Measurements from ENCODE around the gene BCKDHB. TPM values are rescaled to one million over a fixed set of nuclear protein-coding genes. Genes with fewer than 3 reads are reported as not detected.
"Not testable (repeated sequence)": the region's sequence is repeated elsewhere in the genome, so short reads cannot be mapped to it uniquely, and the experiment has no call there.

Gene BCKDHB
- total RNA-seq, 1 experiment from 2014 or later = 17.7 TPM

DNA sequence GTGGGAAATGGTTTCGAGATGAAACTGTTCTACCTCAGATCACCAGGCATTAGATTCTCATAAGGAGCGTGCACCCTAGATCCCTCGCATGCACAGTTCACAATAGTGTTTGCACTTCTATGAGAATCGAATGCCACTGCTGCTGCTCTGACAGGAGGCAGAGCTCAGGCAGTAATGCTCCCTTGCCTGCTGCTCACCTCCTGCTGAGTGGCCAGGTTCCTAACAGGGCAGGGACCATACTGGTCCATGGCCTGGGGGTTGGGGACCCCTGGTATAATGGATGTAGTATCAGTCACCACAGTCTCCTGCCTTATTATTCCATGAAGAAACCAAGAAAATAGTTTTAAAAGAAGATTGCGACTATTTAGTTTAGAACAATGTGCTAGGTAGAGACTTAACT lies 127.5 kb downstream of the BCKDHB start:
- no peak for TF ChIP-seq CTCF (IDR thresholded peaks at IDR 0.05; ENCODE audit: unreplicated experiment)
- Mint-ChIP-seq H3K27ac (ENCODE audit: low read depth, unreplicated experiment) (no peak overlapping the region), H3K4me3 (ENCODE audit: unreplicated experiment) (no peak overlapping the region), H3K27me3 (ENCODE audit: insufficient read depth, unreplicated experiment) (no peaks in the 10 kb centered on the region), H3K9me3 (ENCODE audit: unreplicated experiment) (no peaks in the 10 kb centered on the region), H3K36me3 (ENCODE audit: insufficient read depth, unreplicated experiment) (no peaks in the 10 kb centered on the region), H3K4me1 (ENCODE audit: insufficient read depth, unreplicated experiment) (peaks cover 6% of the 10 kb centered on the region)
- DNase-seq (ENCODE audit: unreplicated experiment) = no peak
- POLR2A ChIA-PET = no interaction called here
- no TSS peak for BruUV-seq (replicated peaks)
- CTCF ChIA-PET = interaction anchor here (0.7 kb wide), 1 partner anchor 508 kb away, joined by 3 read pairs; no protein-coding TSS in a partner anchor
- intact Hi-C loops (cut with micrococcal nuclease) = no loop called here

- CTCF ChIA-PET = interaction anchor here (0.5 kb wide), 1 partner anchor 83 kb away, joined by 4 read pairs; no protein-coding TSS in a partner anchor
These were observed 127.9 kb downstream of the BCKDHB start for GRCh38 chr6:80234401-80234800.

DNA sequence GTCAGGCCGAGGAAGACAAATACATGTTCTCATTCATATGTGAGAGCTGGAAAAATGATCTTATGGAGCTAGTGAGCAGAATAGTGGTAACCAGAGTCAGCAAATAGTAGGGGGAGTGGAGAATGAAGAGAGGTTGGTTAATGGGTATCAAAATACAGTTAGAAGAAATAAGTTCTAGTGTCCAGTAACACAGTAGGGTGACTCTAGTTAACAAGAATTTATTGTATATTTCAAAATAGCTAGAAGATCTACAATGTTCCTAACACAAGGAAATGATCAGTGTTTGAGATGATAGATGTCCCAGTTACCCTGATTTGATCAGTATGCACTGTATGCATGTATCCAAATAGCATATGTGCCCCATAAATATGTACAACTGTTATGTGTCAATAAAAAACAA lies 128.4 kb downstream of the BCKDHB start:
- Mint-ChIP-seq H3K4me1 (ENCODE audit: insufficient read depth, unreplicated experiment) (peaks cover 6% of the 10 kb centered on the region), H3K27ac (ENCODE audit: low read depth, unreplicated experiment) (no peak overlapping the region), H3K4me3 (ENCODE audit: unreplicated experiment) (no peak overlapping the region), H3K27me3 (ENCODE audit: insufficient read depth, unreplicated experiment) (no peaks in the 10 kb centered on the region), H3K9me3 (ENCODE audit: unreplicated experiment) (no peaks in the 10 kb centered on the region), H3K36me3 (ENCODE audit: insufficient read depth, unreplicated experiment) (no peaks in the 10 kb centered on the region)
- intact Hi-C loops (cut with micrococcal nuclease) = no loop called here
- no TSS peak for BruUV-seq (replicated peaks)
- ChIA-PET CTCF (interaction anchor here (0.5 to 1.5 kb wide), 2 partner anchors 21 to 84 kb away, joined by 4 to 6 read pairs; no protein-coding TSS in a partner anchor), POLR2A (no interaction called here)
- no peak for TF ChIP-seq CTCF (IDR thresholded peaks at IDR 0.05; ENCODE audit: unreplicated experiment)
- DNase-seq (ENCODE audit: unreplicated experiment) = no peak

More at GRCh38 chr6:80234401-80234800, 127.9 kb downstream of the BCKDHB start:
- no TSS peak for BruUV-seq (replicated peaks)
- no peak for DNase-seq (ENCODE audit: unreplicated experiment)
- H3K4me1 Mint-ChIP-seq (ENCODE audit: insufficient read depth, unreplicated experiment) = peaks cover 6% of the 10 kb centered on the region
- H3K27ac Mint-ChIP-seq (ENCODE audit: low read depth, unreplicated experiment) = no peak overlapping the region
- POLR2A ChIA-PET = no interaction called here
- H3K9me3 Mint-ChIP-seq (ENCODE audit: unreplicated experiment) = no peaks in the 10 kb centered on the region
- H3K36me3 Mint-ChIP-seq (ENCODE audit: insufficient read depth, unreplicated experiment) = no peaks in the 10 kb centered on the region
- no peak overlapping the region for H3K4me3 Mint-ChIP-seq (ENCODE audit: unreplicated experiment)
- no peaks in the 10 kb centered on the region for H3K27me3 Mint-ChIP-seq (ENCODE audit: insufficient read depth, unreplicated experiment)
- no peak for TF ChIP-seq CTCF (IDR thresholded peaks at IDR 0.05; ENCODE audit: unreplicated experiment)
- intact Hi-C loops (cut with micrococcal nuclease) = no loop called here

GRCh38 chr6:80235647-80236046 lies 129.2 kb downstream of the BCKDHB start:
- intact Hi-C loops (cut with micrococcal nuclease) = no loop called here
- Mint-ChIP-seq H3K27me3 (ENCODE audit: insufficient read depth, unreplicated experiment) (no peaks in the 10 kb centered on the region), H3K4me3 (ENCODE audit: unreplicated experiment) (no peak overlapping the region), H3K9me3 (ENCODE audit: unreplicated experiment) (peaks cover 2% of the 10 kb centered on the region), H3K27ac (ENCODE audit: low read depth, unreplicated experiment) (no peak overlapping the region), H3K36me3 (ENCODE audit: insufficient read depth, unreplicated experiment) (no peaks in the 10 kb centered on the region), H3K4me1 (ENCODE audit: insufficient read depth, unreplicated experiment) (peaks cover 6% of the 10 kb centered on the region)
- ChIA-PET POLR2A (no interaction called here), CTCF (interaction anchor here (1.5 kb wide), 1 partner anchor 22 kb away, joined by 6 read pairs; no protein-coding TSS in a partner anchor)
- no TSS peak for BruUV-seq (replicated peaks)
- DNase-seq (ENCODE audit: unreplicated experiment) = no peak
- no peak for TF ChIP-seq CTCF (IDR thresholded peaks at IDR 0.05; ENCODE audit: unreplicated experiment)

DNA sequence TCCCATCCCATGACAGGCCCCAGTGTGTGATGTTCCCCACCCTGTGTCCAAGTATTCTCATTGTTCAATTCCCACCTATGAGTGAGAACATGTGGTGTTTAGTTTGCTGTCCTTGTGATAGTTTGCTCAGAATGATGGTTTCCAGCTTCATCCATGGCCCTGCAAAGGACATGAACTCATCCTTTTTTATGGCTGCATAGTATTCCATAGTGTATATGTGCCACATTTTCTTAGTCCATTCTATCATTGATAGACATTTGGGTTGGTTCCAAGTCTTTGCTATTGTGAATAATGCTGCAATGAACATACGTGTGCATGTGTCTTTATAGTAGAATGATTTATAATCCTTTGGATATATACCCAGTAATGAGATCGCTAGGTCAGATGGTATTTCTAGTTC lies 132.3 kb downstream of the BCKDHB start:
- H3K4me1 Mint-ChIP-seq (ENCODE audit: insufficient read depth, unreplicated experiment); CTCF ChIA-PET; DNase-seq (ENCODE audit: unreplicated experiment); H3K9me3 Mint-ChIP-seq (ENCODE audit: unreplicated experiment); POLR2A ChIA-PET; H3K4me3 Mint-ChIP-seq (ENCODE audit: unreplicated experiment); H3K27me3 Mint-ChIP-seq (ENCODE audit: insufficient read depth, unreplicated experiment); intact Hi-C loops (cut with micrococcal nuclease); H3K36me3 Mint-ChIP-seq (ENCODE audit: insufficient read depth, unreplicated experiment); BruUV-seq (replicated peaks); H3K27ac Mint-ChIP-seq (ENCODE audit: low read depth, unreplicated experiment): not testable (repeated sequence)
